Measurements from ENCODE around the gene CHIA. TPM values are rescaled to one million over a fixed set of nuclear protein-coding genes. Genes with fewer than 3 reads are reported as not detected.

Gene CHIA
- total RNA-seq, 1 donor from 2014 or later: not detected

DNA sequence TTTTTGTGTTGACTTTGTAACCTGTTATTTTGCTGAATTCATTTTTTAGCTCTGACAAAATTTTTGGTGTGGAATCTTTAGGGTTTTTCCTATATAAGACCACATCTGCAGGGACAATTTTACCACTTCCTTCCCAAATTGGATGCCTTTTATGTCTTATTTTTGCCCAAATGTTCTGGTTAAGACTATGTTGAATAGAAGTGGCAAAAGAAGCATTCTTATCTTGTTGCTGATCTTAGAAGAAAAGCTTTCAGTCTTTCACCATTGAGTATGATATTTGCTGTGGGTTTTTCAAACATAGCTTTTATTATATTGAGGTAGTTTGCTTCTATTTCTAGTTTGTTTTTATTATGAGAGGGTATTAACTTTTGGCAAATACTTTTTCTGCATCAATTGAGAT, 3.7 kb downstream of the CHIA start:
- no peaks in the 10 kb centered on the region for H3K27me3 Mint-ChIP-seq (ENCODE audit: low read depth)
- H3K36me3 Mint-ChIP-seq: no peaks in the 10 kb centered on the region
- peaks cover 25% of the 10 kb centered on the region for H3K9me3 Mint-ChIP-seq
- no peak for DNase-seq (ENCODE audit: low spot score in 2 of 2, unreplicated experiment in 2 of 2)
- no peak for TF ChIP-seq CTCF (IDR thresholded peaks at IDR 0.05; ENCODE audit: unreplicated experiment)
- no peak overlapping the region for H3K27ac Mint-ChIP-seq
- H3K4me3 Mint-ChIP-seq: no peak overlapping the region
- H3K4me1 Mint-ChIP-seq: no peaks in the 10 kb centered on the region

DNA sequence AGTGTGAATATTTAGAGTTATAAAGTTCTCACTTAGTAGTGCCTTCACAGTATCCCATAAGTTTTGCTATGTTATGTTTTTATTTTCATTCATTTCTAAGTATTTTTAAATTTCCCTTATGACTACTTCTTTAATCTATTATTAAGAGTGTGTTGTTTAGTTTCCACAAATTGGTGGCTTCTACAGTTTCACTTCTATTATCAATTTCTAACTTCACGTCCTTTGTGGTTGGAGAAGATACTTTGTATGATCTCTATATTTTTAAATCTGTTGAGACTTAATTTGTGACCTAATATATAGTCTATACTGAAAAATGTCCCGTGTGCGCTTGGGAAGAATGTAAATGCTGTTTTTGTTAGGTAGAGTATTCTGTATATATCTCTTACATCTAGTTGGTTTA, 11.7 kb downstream of the CHIA start:
- Mint-ChIP-seq H3K36me3 (no peaks in the 10 kb centered on the region), H3K4me3 (no peak overlapping the region), H3K27ac (no peak overlapping the region), H3K9me3 (peaks cover 31% of the 10 kb centered on the region), H3K27me3 (ENCODE audit: low read depth) (no peaks in the 10 kb centered on the region), H3K4me1 (no peaks in the 10 kb centered on the region)
- TF ChIP-seq CTCF (IDR thresholded peaks at IDR 0.05; ENCODE audit: unreplicated experiment): no peak
- no peak for DNase-seq (ENCODE audit: low spot score in 2 of 2, unreplicated experiment in 2 of 2)

DNA sequence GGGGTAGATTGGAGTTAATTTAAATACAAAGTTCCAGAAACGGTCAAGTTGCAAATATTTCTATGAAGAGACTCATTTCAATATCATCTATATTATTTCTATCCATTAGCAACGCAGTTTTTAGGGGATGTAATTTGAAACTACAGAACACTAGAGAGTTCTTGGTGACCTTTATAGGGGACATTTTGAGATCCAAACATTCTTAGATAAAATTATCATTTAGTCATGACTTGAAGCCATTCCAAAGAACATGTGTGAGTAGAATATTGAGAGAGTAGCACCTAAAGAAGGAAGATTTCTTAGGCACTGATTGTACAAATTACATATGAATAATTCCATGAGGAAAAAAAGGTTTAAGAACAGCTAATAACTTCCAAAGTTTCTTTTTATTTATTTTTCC, 19.0 kb downstream of the CHIA start:
- Mint-ChIP-seq H3K36me3 (no peaks in the 10 kb centered on the region), H3K9me3 (peaks cover 5% of the 10 kb centered on the region), H3K27me3 (ENCODE audit: low read depth) (no peaks in the 10 kb centered on the region), H3K27ac (no peak overlapping the region), H3K4me1 (no peaks in the 10 kb centered on the region), H3K4me3 (no peak overlapping the region)
- DNase-seq (ENCODE audit: low spot score in 2 of 2, unreplicated experiment in 2 of 2): no peak
- TF ChIP-seq CTCF (IDR thresholded peaks at IDR 0.05; ENCODE audit: unreplicated experiment): no peak

- Mint-ChIP-seq H3K4me3 (no peak overlapping the region), H3K27ac (no peak overlapping the region), H3K9me3 (no peaks in the 10 kb centered on the region), H3K27me3 (ENCODE audit: low read depth) (peaks cover 1% of the 10 kb centered on the region), H3K36me3 (no peaks in the 10 kb centered on the region), H3K4me1 (peaks cover 4% of the 10 kb centered on the region)
- TF ChIP-seq CTCF (IDR thresholded peaks at IDR 0.05; ENCODE audit: unreplicated experiment): no peak
- DNase-seq (ENCODE audit: low spot score in 2 of 2, unreplicated experiment in 2 of 2): no peak
Observed at GRCh38 chr1:111318523-111318922, 27.9 kb downstream of the CHIA start.

- DNase-seq (ENCODE audit: low spot score in 2 of 2, unreplicated experiment in 2 of 2): no peak
- H3K27ac Mint-ChIP-seq: no peak overlapping the region
- H3K4me3 Mint-ChIP-seq: no peak overlapping the region
Observed at GRCh38 chr1:111320066-111320879, 29.6 kb downstream of the CHIA start.

More at GRCh38 chr1:111320066-111320879, 29.6 kb downstream of the CHIA start:
- Mint-ChIP-seq H3K27me3 (ENCODE audit: low read depth) (no peaks in the 10 kb centered on the region), H3K36me3 (no peaks in the 10 kb centered on the region), H3K9me3 (no peaks in the 10 kb centered on the region), H3K4me1 (peaks cover 4% of the 10 kb centered on the region)
- no peak for TF ChIP-seq CTCF (IDR thresholded peaks at IDR 0.05; ENCODE audit: unreplicated experiment)

Measured in mesothelial cell of epicardium (in vitro differentiated cells).